K562 (cell line): ENCODE results near the gene CC2D1A. TPM values are rescaled to one million over a fixed set of nuclear protein-coding genes. Genes with fewer than 3 reads are reported as not detected.

Experiments used
- CBX2 ChIP-seq: fragments of 200-600 bp; sonication (generic); IDR thresholded peaks from one replicate; pipeline ENCODE4 v1.6.1; 2012; ENCODE audit warnings: mild to moderate bottlenecking, low read length, inconsistent platforms; ENCODE audit not compliant: insufficient read depth, poor library complexity, severe bottlenecking
- CHD4 ChIP-seq: fragments of 200-600 bp; sonication (generic); IDR thresholded peaks from 3 replicates; pipeline ENCODE4 v1.6.1; 2012; ENCODE audit warnings: low read depth, mild to moderate bottlenecking, mixed read lengths, low read length, inconsistent platforms; ENCODE audit not compliant: insufficient read depth, insufficient replicate concordance, poor library complexity, severe bottlenecking
- CREBBP ChIP-seq: IDR thresholded peaks from one replicate; pipeline ENCODE4 v1.6.1; 2012; ENCODE audit warnings: low read depth, mild to moderate bottlenecking, control low read depth, inconsistent platforms, low read length
- DPF2 ChIP-seq: fragments of 450-650 bp; IDR thresholded peaks from 2 replicates; pipeline ENCODE4 v1.6.1; 2016
- ELF2 ChIP-seq: fragments of 250-450 bp; sonication (Bioruptor Pico); IDR thresholded peaks from 2 replicates; pipeline ENCODE4 v1.5.0; 2021; ENCODE audit warnings: mild to moderate bottlenecking
- HNRNPUL1 ChIP-seq: fragments of 200-400 bp; formaldehyde crosslinking; IDR thresholded peaks from 2 replicates; pipeline ENCODE4 v1.6.1; 2017; ENCODE audit warnings: low read length
- MEF2D ChIP-seq: conservative IDR thresholded peaks from 2 replicates; pipeline ENCODE4 v1.6.1; 2016; ENCODE audit warnings: low read depth, missing genetic modification characterization, missing compliant biosample characterization
- MEIS2 ChIP-seq: fragments of 450-650 bp; IDR thresholded peaks from 2 replicates; pipeline ENCODE4 v1.6.1; 2014; ENCODE audit warnings: mild to moderate bottlenecking; ENCODE audit not compliant: partially characterized antibody
- MTF1 ChIP-seq: fragments of 250-450 bp; sonication (Bioruptor Pico); IDR thresholded peaks from 2 replicates; pipeline ENCODE4 v1.9.0; 2021; ENCODE audit warnings: moderate library complexity, mild to moderate bottlenecking, inconsistent platforms, borderline replicate concordance
- NCOR1 ChIP-seq: fragments of 450-650 bp; IDR thresholded peaks from 2 replicates; pipeline ENCODE4 v1.6.1; 2016; ENCODE audit warnings: mild to moderate bottlenecking, moderate library complexity
- NR4A1 ChIP-seq, 2 experiments: fragments of 250-450 bp in 1 of 2; fragments of 450-650 bp in 1 of 2; sonication (Bioruptor Pico) in 1 of 2; IDR thresholded peaks; 2 replicates each; pipeline versions ENCODE4 v1.4.0 to v1.6.1; 2016 to 2020; ENCODE audit warnings: mild to moderate bottlenecking in 2 of 2, missing compliant biosample characterization in 1 of 2, missing genetic modification characterization in 1 of 2, moderate library complexity in 1 of 2
- RBM14 ChIP-seq: fragments of 200-400 bp; formaldehyde crosslinking; IDR thresholded peaks from 2 replicates; pipeline ENCODE4 v1.6.1; 2018; ENCODE audit warnings: low read depth, mild to moderate bottlenecking, low read length, moderate library complexity, borderline replicate concordance; ENCODE audit not compliant: insufficient read depth
- SMC3 ChIP-seq: conservative IDR thresholded peaks from 2 replicates; pipeline ENCODE4 v1.6.1; 2011; ENCODE audit warnings: low read depth, low read length, improper control_type of control experiment; ENCODE audit not compliant: insufficient read depth
- SP2 ChIP-seq: IDR thresholded peaks from 2 replicates; pipeline ENCODE4 v1.6.1; 2011; ENCODE audit warnings: mild to moderate bottlenecking, low read depth, low read length, moderate library complexity; ENCODE audit not compliant: poor library complexity, severe bottlenecking; ENCODE audit errors: extremely low read depth
- SRF ChIP-seq, 2 experiments: fragments of 250-450, 450-650 bp in 1 of 2; sonication (Bioruptor Pico) in 1 of 2; sonication (generic) in 1 of 2; formaldehyde crosslinking; IDR thresholded peaks; 2 replicates each; pipeline versions ENCODE4 v1.5.0 to v1.5.1; 2020 to 2022; ENCODE audit warnings: mild to moderate bottlenecking in 1 of 2, missing genetic modification reagents in 1 of 2
- TBP ChIP-seq: optimal IDR thresholded peaks from 2 replicates; pipeline ENCODE3; 2011; ENCODE audit warnings: low read depth, low read length, improper control_type of control experiment
- TSC22D4 ChIP-seq: fragments of 450-650 bp; IDR thresholded peaks from 2 replicates; pipeline ENCODE4 v1.6.1; 2016; ENCODE audit warnings: missing genetic modification characterization, missing biosample characterization, control low read depth
- ZBED1 ChIP-seq: IDR thresholded peaks from 2 replicates; pipeline ENCODE4 v1.6.1; 2014
- ZNF165 ChIP-seq: fragments of 250-450 bp; sonication (Bioruptor Pico); IDR thresholded peaks from 2 replicates; pipeline ENCODE4 v1.4.0; 2020; ENCODE audit warnings: borderline replicate concordance
- ZNF263 ChIP-seq: sonication (generic); formaldehyde crosslinking; IDR thresholded peaks from 2 replicates; pipeline ENCODE4 v1.8.0; 2022; ENCODE audit warnings: mild to moderate bottlenecking, missing genetic modification reagents, borderline replicate concordance
- ZNF77 ChIP-seq: fragments of 250-450 bp; sonication (Bioruptor Pico); IDR thresholded peaks from 2 replicates; pipeline ENCODE4 v1.5.0; 2020
- polyA plus RNA-seq, 8 experiments: library from polyadenylated mRNA; depleted of rRNA in 4 of 8; stranded (reverse) in 5 of 8; unstranded in 3 of 8; fragments of >200 nt; fragmentation: Nextera tagmentation in 2 of 8; fragmentation: Illumina TruSeq in 1 of 8; extraction: Ambion mirVana in 2 of 8; extraction: Trizol in 1 of 8; gene quantifications; 2 replicates each; pipeline versions ENCODE4 v1.2.1 to v1.2.3, GENCODE V29; 2011 to 2014; ENCODE audit warnings: inconsistent platforms in 1 of 8, missing spikeins in 1 of 8
- total RNA-seq, 7 experiments: library from RNA; depleted of rRNA in 6 of 7; stranded (reverse); fragments of >200 nt in 6 of 7; fragmentation: Illumina TruSeq in 2 of 7; extraction: Trizol in 2 of 7; gene quantifications; 2 replicates each; pipeline versions ENCODE4 v1.2.1 to v1.2.3, GENCODE V29; 2011 to 2021; ENCODE audit warnings: low replicate concordance in 1 of 7
- TF ChIP-seq, protein P1 (sequence below): sonication (generic); formaldehyde crosslinking; IDR thresholded peaks from 2 replicates; pipeline ENCODE4 v1.8.1; 2023; ENCODE audit warnings: mild to moderate bottlenecking, missing genetic modification reagents
- TF ChIP-seq, protein P2 (sequence below): fragments of 200-800 bp; sonication (Bioruptor generic); IDR thresholded peaks from 2 replicates; pipeline ENCODE4 v1.6.1; 2017; ENCODE audit warnings: missing genetic modification characterization, missing compliant biosample characterization
- TF ChIP-seq, protein P3 (sequence below): fragments of 450-650 bp; formaldehyde crosslinking; IDR thresholded peaks from 2 replicates; pipeline ENCODE4 v1.4.0; 2022; ENCODE audit warnings: missing genetic modification characterization

Gene CC2D1A
- total and polyA plus RNA-seq, 9 of the 15 experiments (the other 6 are each of a cell fraction or from before 2014, with no cell fraction given) = 0.32 to 31.0 (median 12.9) TPM

DNA sequence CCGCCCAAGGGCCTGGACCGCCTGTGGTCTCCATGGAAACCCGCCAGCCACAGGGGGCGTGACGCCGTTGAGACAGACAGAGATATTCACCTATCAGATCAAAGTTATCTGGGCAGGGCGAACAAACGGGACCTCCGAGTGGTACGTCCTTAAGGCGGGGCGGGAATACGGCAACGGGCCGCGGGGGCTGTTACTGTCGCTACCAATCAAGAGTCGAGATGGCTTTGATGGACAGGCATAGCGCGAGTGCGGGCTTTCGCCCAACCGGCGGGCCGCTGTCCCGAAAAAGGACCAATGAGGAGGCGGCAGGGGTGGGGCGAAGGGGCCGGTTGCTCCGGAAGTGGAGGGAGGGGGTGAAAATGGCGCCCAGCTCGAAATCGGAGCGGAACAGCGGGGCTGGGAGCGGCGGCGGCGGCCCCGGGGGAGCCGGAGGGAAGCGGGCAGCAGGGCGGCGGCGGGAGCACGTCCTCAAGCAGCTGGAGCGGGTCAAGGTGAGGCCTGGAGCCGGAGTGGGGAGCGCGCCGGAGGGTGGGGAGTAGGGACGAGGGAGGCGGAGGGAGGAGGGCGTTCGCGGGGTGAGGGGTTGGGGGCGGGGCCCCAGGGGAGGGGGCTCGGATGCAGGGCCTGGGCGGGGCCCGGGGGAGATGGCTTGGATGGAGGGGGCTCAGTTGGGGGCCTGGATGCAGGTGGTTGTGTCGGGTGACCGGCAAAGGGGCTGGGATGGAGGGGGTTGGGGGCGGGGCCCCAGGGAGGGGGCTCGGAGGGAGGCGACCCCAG, 46.3 kb downstream of the CC2D1A start, which contains the start of gene DCAF15 (continued):
- TF ChIP-seq ELF2 (CRISPR knock-in tag) (peak; percentile 57; the same call in 1 of the 2 replicates), ZNF77 (no peak), TBP (peak; percentile 86), HNRNPUL1 (no peak), MEF2D (tag) (no peak), ZNF165 (CRISPR knock-in tag) (no peak), SMC3 (no peak), NR4A1 (CRISPR knock-in tag; IDR thresholded peaks at IDR 0.05) (no peak), NR4A1 (tag; IDR thresholded peaks at IDR 0.05) (no peak), RBM14 (no peak), CHD4 (no peak), SRF (CRISPR knock-in tag; IDR thresholded peaks at IDR 0.05) (no peak), ZNF263 (CRISPR knock-in tag) (peak; percentile 92), NCOR1 (no peak), CBX2 (no peak), MTF1 (CRISPR knock-in tag) (no peak), DPF2 (no peak), ZBED1 (no peak), TSC22D4 (no peak), MEIS2 (peak; percentile 67), SP2 (peak; percentile 94), CREBBP (no peak)
- TF ChIP-seq, protein P1, sequence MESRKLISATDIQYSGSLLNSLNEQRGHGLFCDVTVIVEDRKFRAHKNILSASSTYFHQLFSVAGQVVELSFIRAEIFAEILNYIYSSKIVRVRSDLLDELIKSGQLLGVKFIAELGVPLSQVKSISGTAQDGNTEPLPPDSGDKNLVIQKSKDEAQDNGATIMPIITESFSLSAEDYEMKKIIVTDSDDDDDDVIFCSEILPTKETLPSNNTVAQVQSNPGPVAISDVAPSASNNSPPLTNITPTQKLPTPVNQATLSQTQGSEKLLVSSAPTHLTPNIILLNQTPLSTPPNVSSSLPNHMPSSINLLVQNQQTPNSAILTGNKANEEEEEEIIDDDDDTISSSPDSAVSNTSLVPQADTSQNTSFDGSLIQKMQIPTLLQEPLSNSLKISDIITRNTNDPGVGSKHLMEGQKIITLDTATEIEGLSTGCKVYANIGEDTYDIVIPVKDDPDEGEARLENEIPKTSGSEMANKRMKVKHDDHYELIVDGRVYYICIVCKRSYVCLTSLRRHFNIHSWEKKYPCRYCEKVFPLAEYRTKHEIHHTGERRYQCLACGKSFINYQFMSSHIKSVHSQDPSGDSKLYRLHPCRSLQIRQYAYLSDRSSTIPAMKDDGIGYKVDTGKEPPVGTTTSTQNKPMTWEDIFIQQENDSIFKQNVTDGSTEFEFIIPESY (CRISPR knock-in tag) = no peak
- TF ChIP-seq, protein P2, sequence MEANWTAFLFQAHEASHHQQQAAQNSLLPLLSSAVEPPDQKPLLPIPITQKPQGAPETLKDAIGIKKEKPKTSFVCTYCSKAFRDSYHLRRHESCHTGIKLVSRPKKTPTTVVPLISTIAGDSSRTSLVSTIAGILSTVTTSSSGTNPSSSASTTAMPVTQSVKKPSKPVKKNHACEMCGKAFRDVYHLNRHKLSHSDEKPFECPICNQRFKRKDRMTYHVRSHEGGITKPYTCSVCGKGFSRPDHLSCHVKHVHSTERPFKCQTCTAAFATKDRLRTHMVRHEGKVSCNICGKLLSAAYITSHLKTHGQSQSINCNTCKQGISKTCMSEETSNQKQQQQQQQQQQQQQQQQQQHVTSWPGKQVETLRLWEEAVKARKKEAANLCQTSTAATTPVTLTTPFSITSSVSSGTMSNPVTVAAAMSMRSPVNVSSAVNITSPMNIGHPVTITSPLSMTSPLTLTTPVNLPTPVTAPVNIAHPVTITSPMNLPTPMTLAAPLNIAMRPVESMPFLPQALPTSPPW (CRISPR knock-in tag) = peak; percentile 97
- TF ChIP-seq, protein P3, sequence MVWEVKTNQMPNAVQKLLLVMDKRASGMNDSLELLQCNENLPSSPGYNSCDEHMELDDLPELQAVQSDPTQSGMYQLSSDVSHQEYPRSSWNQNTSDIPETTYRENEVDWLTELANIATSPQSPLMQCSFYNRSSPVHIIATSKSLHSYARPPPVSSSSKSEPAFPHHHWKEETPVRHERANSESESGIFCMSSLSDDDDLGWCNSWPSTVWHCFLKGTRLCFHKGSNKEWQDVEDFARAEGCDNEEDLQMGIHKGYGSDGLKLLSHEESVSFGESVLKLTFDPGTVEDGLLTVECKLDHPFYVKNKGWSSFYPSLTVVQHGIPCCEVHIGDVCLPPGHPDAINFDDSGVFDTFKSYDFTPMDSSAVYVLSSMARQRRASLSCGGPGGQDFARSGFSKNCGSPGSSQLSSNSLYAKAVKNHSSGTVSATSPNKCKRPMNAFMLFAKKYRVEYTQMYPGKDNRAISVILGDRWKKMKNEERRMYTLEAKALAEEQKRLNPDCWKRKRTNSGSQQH (CRISPR knock-in tag) = no peak
